DND-41 (cell line): Measurements from ENCODE around the gene SAT1.

Source experiments
- ATAC-seq: fragments of 200-7000 bp; cut with Tn5 transposase; 3 replicates; pipeline ENCODE4 v1.9.1; 2021; ENCODE audit warnings: low read depth; ENCODE audit not compliant: insufficient read depth
- DNase-seq: peaks from one replicate; pipeline ENCODE4 v3.0.0-alpha.2; 2020
- H2AFZ ChIP-seq: 2 replicates; pipeline ENCODE4 v1.6.0; 2012; ENCODE audit warnings: low read depth, low read length
- H3K27ac ChIP-seq: 2 replicates; pipeline ENCODE4 v1.5.1; 2012; ENCODE audit warnings: low read length, inconsistent platforms
- H3K27me3 ChIP-seq: fragments of 200-600 bp; sonication (generic); 2 replicates; pipeline ENCODE4 v1.6.0; 2012; ENCODE audit warnings: low read length, mild to moderate bottlenecking, inconsistent platforms; ENCODE audit not compliant: insufficient read depth, poor library complexity
- H3K36me3 ChIP-seq: 2 replicates; pipeline ENCODE4 v1.5.1; 2012; ENCODE audit warnings: low read length, inconsistent platforms; ENCODE audit not compliant: insufficient read depth
- H3K4me1 ChIP-seq: 2 replicates; pipeline ENCODE4 v1.5.1; 2012; ENCODE audit warnings: mild to moderate bottlenecking, low read length; ENCODE audit not compliant: insufficient read depth
- H3K4me2 ChIP-seq: 2 replicates; pipeline ENCODE4 v1.6.0; 2012; ENCODE audit warnings: mild to moderate bottlenecking, moderate library complexity, low read length, inconsistent platforms; ENCODE audit not compliant: insufficient read depth
- H3K4me3 ChIP-seq, 2 experiments: fragments of 200-600 bp in 1 of 2; shearing (Covaris generic) in 1 of 2; 2 replicates each; pipeline ENCODE4 v1.5.1; 2012 to 2016; ENCODE audit warnings: inconsistent platforms in 2 of 2, low read length in 2 of 2, mild to moderate bottlenecking in 2 of 2, low read depth in 1 of 2, moderate library complexity in 1 of 2
- H3K79me2 ChIP-seq: 2 replicates; pipeline ENCODE4 v1.6.0; 2012; ENCODE audit warnings: low read length, inconsistent platforms; ENCODE audit not compliant: insufficient read depth
- H3K9ac ChIP-seq: 2 replicates; pipeline ENCODE4 v1.6.0; 2012; ENCODE audit warnings: low read depth, mild to moderate bottlenecking, inconsistent platforms, low read length, moderate library complexity
- H3K9me3 ChIP-seq: 2 replicates; pipeline ENCODE4 v1.5.1; 2012; ENCODE audit warnings: low read length, moderate library complexity, mild to moderate bottlenecking, inconsistent platforms; ENCODE audit not compliant: insufficient read depth, severe bottlenecking
- H4K20me1 ChIP-seq: 2 replicates; pipeline ENCODE4 v1.6.0; 2012; ENCODE audit warnings: low read length; ENCODE audit not compliant: insufficient read depth
- CTCF ChIP-seq: IDR thresholded peaks from 2 replicates; pipeline ENCODE4 v1.5.1; 2012; ENCODE audit warnings: borderline replicate concordance, low read length, moderate library complexity, mild to moderate bottlenecking; ENCODE audit not compliant: poor library complexity, severe bottlenecking; ENCODE audit errors: extremely low read depth
- EZH2 ChIP-seq: IDR thresholded peaks from 3 replicates; pipeline ENCODE4 v1.6.1; 2012; ENCODE audit warnings: borderline replicate concordance, low read depth, mild to moderate bottlenecking, moderate library complexity, low read length, inconsistent platforms; ENCODE audit not compliant: severe bottlenecking

The SAT1 gene

GRCh38 chrX:23787745-23788118 lies 4.8 kb downstream of the SAT1 start:
- no peaks in the 10 kb centered on the region for H4K20me1 ChIP-seq
- H3K4me1 ChIP-seq, result peaks cover 17% of the 10 kb centered on the region
- no peaks in the 10 kb centered on the region for H3K9me3 ChIP-seq
- H3K4me3 ChIP-seq, result no peak overlapping the region
- H3K27me3 ChIP-seq, result no peaks in the 10 kb centered on the region
- DNase-seq, result no peak
- H3K36me3 ChIP-seq, result peaks cover 10% of the 10 kb centered on the region
- no peak overlapping the region for H3K27ac ChIP-seq
- H3K9ac ChIP-seq, result no peak overlapping the region
- peaks cover 10% of the 10 kb centered on the region for H3K79me2 ChIP-seq
- no peak for ATAC-seq
- TF ChIP-seq EZH2, result no peak
- TF ChIP-seq CTCF, result no peak
- H3K4me2 ChIP-seq, result no peak overlapping the region
- no peak overlapping the region for H2AFZ ChIP-seq

GRCh38 chrX:23788521-23788920 lies 5.5 kb downstream of the SAT1 start:
- Histone ChIP-seq H3K9ac (no peak overlapping the region), H3K27ac (no peak overlapping the region), H2AFZ (no peak overlapping the region), H3K4me3 (no peak overlapping the region), H3K36me3 (peaks cover 10% of the 10 kb centered on the region), H4K20me1 (no peaks in the 10 kb centered on the region), H3K9me3 (no peaks in the 10 kb centered on the region), H3K79me2 (peaks cover 8% of the 10 kb centered on the region), H3K4me1 (peaks cover 16% of the 10 kb centered on the region), H3K27me3 (no peaks in the 10 kb centered on the region), H3K4me2 (no peak overlapping the region)
- DNase-seq (no peak), ATAC-seq (no peak)
- no peak for TF ChIP-seq CTCF
- no peak for TF ChIP-seq EZH2

GRCh38 chrX:23788946-23789345 lies 6.0 kb downstream of the SAT1 start:
- Histone ChIP-seq H3K79me2 (peaks cover 3% of the 10 kb centered on the region), H3K9me3 (no peaks in the 10 kb centered on the region), H3K4me1 (peaks cover 13% of the 10 kb centered on the region), H4K20me1 (no peaks in the 10 kb centered on the region), H3K9ac (no peak overlapping the region), H3K36me3 (peaks cover 10% of the 10 kb centered on the region), H3K4me3 (no peak overlapping the region), H3K27ac (no peak overlapping the region), H3K27me3 (no peaks in the 10 kb centered on the region), H3K4me2 (no peak overlapping the region), H2AFZ (no peak overlapping the region)
- ATAC-seq, result no peak
- TF ChIP-seq EZH2, result no peak
- TF ChIP-seq CTCF, result no peak
- DNase-seq, result no peak
